ENCODE data around the gene MLLT3. TPM values are rescaled to one million over a fixed set of nuclear protein-coding genes. Genes with fewer than 3 reads are reported as not detected.

The MLLT3 gene
- total and polyA plus RNA-seq, 2 donors (not counting 3 experiments of a cell fraction or from before 2014, with no cell fraction given) = 6.1 to 10.0 TPM

DNA sequence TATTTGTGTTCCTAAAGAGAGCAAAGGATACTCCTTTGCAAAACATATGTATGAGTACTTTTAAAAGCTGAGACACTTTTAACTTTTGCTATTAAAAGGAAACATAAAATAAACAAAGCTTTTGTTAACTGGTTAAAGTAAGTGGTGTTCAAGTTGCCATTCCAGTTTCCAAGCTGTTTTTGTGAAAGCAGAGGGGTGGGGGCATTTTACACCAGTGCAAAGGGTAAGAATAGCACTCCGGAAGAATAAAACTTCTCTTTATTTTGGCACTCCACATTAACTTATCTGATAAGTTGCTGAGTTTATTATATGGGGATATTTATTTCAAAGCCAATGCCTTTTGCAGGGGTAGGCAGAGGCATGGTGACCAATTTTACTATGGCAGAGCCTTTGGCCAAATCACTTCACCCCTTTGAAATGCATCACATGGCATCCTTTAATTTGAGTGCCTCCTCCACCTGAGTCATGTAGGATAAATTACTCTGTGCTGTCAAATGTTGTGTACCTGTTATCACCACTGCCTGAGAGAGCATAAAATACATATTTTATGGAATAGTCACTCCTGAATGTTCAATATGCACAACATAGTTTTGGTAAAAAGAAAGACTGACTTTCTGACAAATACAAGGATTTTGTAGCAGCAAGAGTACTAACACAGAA lies 62.9 kb downstream of the MLLT3 start:
- H3K4me1 ChIP-seq (ENCODE audit: control insufficient read depth, extremely low read depth, insufficient read depth, low read length) = no peaks in the 10 kb centered on the region
- no peaks in the 10 kb centered on the region for H3K36me3 ChIP-seq (ENCODE audit: control insufficient read depth in 2 of 2, extremely low read depth in 1 of 2, insufficient read depth in 2 of 2, low read length in 2 of 2)
- dilution Hi-C loops (cut with MboI; ENCODE audit: extremely low pct_ligation_motif_present, low sequenced_read_pairs) (no loop called here), intact Hi-C loops (cut with micrococcal nuclease) (no loop called here)
- no peak overlapping the region for H3K27ac ChIP-seq (ENCODE audit: insufficient read depth, low read depth, low read length)
- no peak overlapping the region for H3K9ac ChIP-seq (replicated peaks; ENCODE audit: extremely low read depth, insufficient read depth, low read length)
- no peaks in the 10 kb centered on the region for H3K27me3 ChIP-seq (ENCODE audit: control insufficient read depth in 2 of 2, insufficient read depth in 2 of 2, low read length in 2 of 2)
- no peak for TF ChIP-seq POLR2AphosphoS5 (IDR thresholded peaks at IDR 0.05; ENCODE audit: insufficient read depth, low read depth, low read length)
- no peak overlapping the region for H3K4me2 ChIP-seq (ENCODE audit: insufficient read depth, low read length)
- DNase-seq (ENCODE audit: low read depth, low spot score) = no peak
- H3K9me3 ChIP-seq (replicated peaks; ENCODE audit: control insufficient read depth, insufficient read depth, low read length) = no peaks in the 10 kb centered on the region
- H2AFZ ChIP-seq (ENCODE audit: low read depth, low read length) = no peak overlapping the region
- H3K9me1 ChIP-seq (replicated peaks; ENCODE audit: control insufficient read depth, extremely low read depth, insufficient read depth, low read length) = no peaks in the 10 kb centered on the region
- FAIRE-seq = no peak
- CTCF ChIA-PET = interaction anchor here (0.9 to 1.5 kb wide), 3 partner anchors 8 to 20 kb away, joined by 3 to 4 read pairs (median 3); no protein-coding TSS in a partner anchor
- H3K79me2 ChIP-seq (ENCODE audit: control insufficient read depth, insufficient read depth, low read length) = no peaks in the 10 kb centered on the region
- no peak overlapping the region for H3K4me3 ChIP-seq (replicated peaks in 1 of 3; ENCODE audit: insufficient read depth in 1 of 3, low read depth in 1 of 3, low read length in 3 of 3)
- BruUV-seq (replicated peaks) = no TSS peak
- POLR2A ChIA-PET = no interaction called here
- H4K20me1 ChIP-seq (replicated peaks; ENCODE audit: control insufficient read depth, extremely low read depth, insufficient read depth, low read length) = no peaks in the 10 kb centered on the region

DNA sequence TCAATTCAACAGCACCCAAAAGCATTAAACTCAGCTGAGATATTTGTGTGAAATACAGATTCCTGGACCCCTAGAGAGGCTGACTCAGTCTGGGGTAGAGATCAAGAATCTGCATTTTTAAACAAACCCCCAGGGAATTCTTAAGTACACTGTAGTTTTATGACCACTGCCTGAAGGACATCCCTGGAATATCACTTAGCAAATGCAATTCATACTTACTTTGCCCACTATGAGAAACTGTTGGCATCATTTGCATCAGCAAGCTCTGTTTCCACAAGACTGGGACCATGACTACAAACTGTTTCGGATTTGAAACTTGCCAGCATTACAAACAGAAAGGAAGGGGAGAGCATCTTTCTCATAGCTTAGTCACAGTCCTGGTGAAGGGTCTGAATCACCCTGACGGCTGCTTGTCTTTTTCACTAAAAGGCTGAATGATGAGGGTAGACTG lies 63.7 kb downstream of the MLLT3 start:
- ChIA-PET CTCF (interaction anchor here (0.9 to 1.5 kb wide), 3 partner anchors 9 to 21 kb away, joined by 3 to 4 read pairs (median 3); no protein-coding TSS in a partner anchor), POLR2A (no interaction called here)
- H4K20me1 ChIP-seq (replicated peaks; ENCODE audit: control insufficient read depth, extremely low read depth, insufficient read depth, low read length) = no peaks in the 10 kb centered on the region
- H3K9ac ChIP-seq (replicated peaks; ENCODE audit: extremely low read depth, insufficient read depth, low read length) = no peak overlapping the region
- dilution Hi-C loops (cut with MboI; ENCODE audit: extremely low pct_ligation_motif_present, low sequenced_read_pairs) (no loop called here), intact Hi-C loops (cut with micrococcal nuclease) (no loop called here)
- peak; percentile 71 for TF ChIP-seq FOS (IDR thresholded peaks at IDR 0.05; ENCODE audit: borderline replicate concordance, insufficient read depth, low read length)
- no peak for TF ChIP-seq GATA2 (IDR thresholded peaks at IDR 0.05; ENCODE audit: insufficient read depth, insufficient read length, low read depth, low read length)
- no peak overlapping the region for H3K4me3 ChIP-seq (replicated peaks in 1 of 3; ENCODE audit: insufficient read depth in 1 of 3, low read depth in 1 of 3, low read length in 3 of 3)
- FAIRE-seq (no peak), DNase-seq (ENCODE audit: low read depth, low spot score) (peak; percentile 23)
- no peaks in the 10 kb centered on the region for H3K9me3 ChIP-seq (replicated peaks; ENCODE audit: control insufficient read depth, insufficient read depth, low read length)
- H3K27me3 ChIP-seq (ENCODE audit: control insufficient read depth in 2 of 2, insufficient read depth in 2 of 2, low read length in 2 of 2) = no peaks in the 10 kb centered on the region
- no peak overlapping the region for H3K27ac ChIP-seq (ENCODE audit: insufficient read depth, low read depth, low read length)
- no peaks in the 10 kb centered on the region for H3K9me1 ChIP-seq (replicated peaks; ENCODE audit: control insufficient read depth, extremely low read depth, insufficient read depth, low read length)
- peak overlapping the region; percentile 27 for H2AFZ ChIP-seq (ENCODE audit: low read depth, low read length)
- H3K4me2 ChIP-seq (ENCODE audit: insufficient read depth, low read length) = no peak overlapping the region
- H3K4me1 ChIP-seq (ENCODE audit: control insufficient read depth, extremely low read depth, insufficient read depth, low read length) = peaks cover 4% of the 10 kb centered on the region
- no peaks in the 10 kb centered on the region for H3K36me3 ChIP-seq (ENCODE audit: control insufficient read depth in 2 of 2, extremely low read depth in 1 of 2, insufficient read depth in 2 of 2, low read length in 2 of 2)
- no TSS peak for BruUV-seq (replicated peaks)
- no peaks in the 10 kb centered on the region for H3K79me2 ChIP-seq (ENCODE audit: control insufficient read depth, insufficient read depth, low read length)

All from endothelial cell of umbilical vein (primary cell).